Hippocampal formation (tissue), 2 donors: Measurements from ENCODE around the gene NUP214.

Experiments
- DNase-seq, 2 donors: peaks; one replicate each; lab custom pipeline; 2025; lab: John Stamatoyannopoulos, UW

NUP214 gene

GRCh38 chr9:131125288-131126058 is at the start of gene NUP214:
Gene NUP214 (plus strand): TSS chr9:131125586. CDS start chr9:131125705, 119 bp downstream.
- peak; percentile 94 to 99 for DNase-seq

DNA sequence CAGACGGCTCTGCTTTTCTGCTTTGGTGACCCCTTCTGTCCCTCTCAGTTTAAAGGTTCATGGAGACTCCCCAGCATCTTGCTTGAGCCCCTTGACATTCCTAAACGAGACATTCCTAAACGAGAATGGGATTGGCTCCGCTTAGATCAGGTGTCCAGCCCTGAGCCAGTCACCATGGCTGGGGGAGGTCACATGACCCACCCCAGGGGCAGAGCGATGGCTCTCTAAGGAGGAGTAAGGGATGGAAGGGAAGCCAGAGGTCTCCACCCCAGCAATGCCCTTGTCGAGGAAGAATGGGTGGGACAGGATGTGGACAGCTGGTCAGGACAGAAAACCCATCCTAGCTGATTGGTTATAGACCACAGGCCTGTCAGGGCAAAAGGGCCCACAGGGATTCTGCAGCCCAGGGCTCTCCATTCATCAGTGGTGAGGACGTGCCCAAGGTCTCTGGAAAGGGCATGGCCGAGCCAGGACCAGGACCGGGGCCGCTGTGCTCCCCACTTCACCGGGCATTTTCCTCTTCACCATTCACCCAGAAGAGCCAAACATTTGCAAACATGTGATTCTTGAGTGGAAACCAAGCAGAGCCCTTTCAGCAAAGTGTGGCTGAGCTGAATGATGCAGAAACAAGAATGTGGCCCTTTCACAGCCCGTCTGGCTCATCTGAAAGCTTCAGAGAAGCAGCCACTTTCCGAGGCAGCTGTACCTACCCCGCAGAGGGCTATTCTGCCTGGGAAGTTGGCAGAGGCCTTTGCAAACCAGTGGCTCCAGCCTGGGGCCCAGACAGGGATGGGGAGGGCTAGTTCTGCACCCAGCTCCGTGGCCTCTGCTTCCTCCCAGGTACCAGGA is 48.8 kb upstream of the NUP214 start:
- no peak for DNase-seq

DNA sequence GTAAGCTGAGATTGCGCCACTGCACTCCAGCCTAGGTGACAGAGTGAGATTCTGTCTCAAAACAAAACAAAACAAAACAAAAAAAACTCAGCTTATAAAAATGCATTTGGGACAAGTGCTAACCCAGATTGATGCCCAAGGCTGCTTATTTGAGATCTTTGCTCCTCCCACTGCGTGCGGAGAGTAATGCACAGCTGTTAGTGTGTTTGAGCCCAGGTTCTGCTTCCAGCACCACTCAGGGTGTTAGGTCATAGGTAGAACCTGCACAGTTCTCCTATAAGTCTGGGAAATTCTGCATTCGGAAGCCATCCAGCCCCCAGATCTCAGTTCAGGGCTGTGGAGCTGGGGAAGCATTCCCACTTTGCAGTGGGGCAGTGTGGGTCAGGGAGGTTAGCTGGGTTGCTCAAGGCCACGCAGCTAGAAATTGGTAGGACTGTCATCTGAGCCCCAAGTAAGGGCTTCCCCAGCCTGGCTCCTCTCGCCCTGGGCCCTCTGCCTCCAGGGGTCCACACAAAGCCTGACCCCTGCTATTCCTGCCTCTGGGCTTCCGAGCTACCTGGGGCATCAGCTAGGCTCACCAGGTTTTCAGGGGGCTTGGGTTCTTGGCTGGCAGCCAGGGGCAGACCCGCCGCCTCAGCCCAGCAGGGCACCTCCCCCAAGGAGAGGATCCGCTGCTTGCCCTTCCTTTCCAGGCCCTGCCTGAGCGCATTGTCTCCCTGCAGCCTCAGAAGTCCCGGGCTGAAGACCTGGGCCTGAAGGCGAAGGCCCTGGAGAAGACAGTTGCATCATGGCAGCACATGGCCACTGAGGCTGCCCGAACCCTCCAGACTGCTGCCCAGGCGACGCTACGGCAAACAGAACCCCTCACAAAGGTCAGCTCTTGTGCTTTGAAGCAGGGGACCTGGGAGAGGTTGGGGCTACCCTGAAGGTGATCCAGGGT is 46.7 kb upstream of the NUP214 start:
- DNase-seq, result no peak

DNA sequence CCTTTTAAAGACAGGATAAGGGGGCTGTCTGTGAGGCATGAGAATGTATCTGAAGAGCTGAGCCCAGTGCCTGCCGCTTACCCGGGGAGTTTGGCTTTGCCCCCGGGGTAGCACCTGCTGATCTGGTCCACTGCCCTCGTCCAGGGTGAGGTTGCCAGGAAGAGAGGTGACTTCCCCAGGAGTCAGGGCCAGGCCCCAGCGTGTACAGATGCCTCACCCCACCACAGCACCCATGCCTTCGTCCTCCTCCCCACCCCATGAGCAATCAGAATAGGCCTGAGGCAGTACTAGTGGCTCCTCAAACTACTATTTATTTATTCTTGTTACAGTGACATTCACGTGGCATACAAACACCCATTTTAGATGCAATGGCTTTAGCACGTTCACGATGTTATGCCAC is 44.8 kb upstream of the NUP214 start:
- no peak for DNase-seq

- no peak for DNase-seq
These were observed 43.5 kb upstream of the NUP214 start for GRCh38 chr9:131081868-131082267.

DNA sequence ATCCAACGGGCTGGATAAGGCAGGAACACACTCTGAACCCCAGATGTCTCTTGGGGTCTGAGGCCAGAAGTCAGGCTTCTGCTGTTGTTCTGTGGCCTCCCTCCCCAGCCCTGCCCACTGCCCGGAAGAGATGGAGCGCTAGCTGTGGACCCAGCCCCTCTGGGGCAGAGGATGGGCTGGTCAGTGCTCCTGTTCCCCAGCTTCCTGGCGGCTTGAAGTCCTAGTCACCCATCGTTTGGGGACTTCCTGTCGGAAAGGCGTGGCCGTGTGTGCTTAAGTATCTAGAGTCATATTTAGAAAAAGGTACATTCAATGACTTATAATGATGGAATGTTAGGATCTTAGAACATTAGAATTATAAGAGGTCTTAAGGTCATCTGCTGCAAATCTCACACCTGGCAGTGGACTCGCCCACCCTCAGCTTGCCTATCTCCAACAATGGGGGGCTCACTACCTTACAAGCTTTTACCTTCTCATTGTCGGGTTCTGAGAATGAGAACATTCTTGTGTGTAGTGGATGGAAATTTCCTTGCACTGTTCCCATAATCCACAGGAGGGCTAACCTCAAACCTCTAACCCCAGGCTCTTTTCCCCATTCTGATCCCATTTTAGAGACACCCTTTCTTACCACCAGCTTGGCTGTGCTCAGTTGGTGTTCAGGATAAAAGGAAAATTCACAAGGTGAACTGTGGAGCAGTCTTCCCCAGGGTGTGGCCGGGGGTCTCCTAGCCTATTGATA is 42.4 kb upstream of the NUP214 start:
- no peak for DNase-seq

GRCh38 chr9:131084661-131085369 is 40.6 kb upstream of the NUP214 start:
- no peak for DNase-seq

DNA sequence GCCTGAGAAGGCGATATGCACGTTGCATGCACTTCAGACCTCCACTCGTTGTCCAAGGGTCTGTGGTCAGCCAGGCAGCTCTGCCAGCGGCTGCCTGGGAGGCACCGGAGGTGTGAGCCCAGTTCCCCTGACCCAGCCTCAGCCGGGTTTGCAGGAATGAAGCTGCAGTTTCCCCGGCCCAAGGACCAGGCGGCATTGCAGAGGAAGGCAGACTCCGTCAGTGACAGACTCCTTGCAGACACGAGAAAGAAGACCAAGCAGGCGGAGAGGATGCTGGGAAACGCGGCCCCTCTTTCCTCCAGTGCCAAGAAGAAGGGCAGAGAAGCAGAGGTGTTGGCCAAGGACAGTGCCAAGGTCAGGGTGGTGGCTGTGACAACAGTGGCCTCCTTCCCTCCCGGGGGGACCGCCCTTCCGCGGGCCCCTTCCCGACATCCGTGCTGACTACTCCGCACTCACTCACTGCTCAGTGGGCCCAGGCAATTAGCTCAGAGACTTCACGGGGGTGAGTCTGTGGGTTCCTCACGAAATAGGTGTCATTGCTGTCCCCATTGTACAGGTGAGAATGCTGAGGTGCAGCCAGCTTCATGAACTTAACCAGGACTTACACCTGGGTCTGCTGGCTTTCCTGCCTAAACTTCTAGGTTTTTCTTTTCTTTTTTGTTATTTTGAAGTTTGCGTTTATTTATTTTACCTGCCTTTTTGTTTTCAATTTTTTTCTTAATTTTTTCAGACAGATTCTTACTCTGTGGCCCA is 39.8 kb upstream of the NUP214 start:
- no peak for DNase-seq

DNA sequence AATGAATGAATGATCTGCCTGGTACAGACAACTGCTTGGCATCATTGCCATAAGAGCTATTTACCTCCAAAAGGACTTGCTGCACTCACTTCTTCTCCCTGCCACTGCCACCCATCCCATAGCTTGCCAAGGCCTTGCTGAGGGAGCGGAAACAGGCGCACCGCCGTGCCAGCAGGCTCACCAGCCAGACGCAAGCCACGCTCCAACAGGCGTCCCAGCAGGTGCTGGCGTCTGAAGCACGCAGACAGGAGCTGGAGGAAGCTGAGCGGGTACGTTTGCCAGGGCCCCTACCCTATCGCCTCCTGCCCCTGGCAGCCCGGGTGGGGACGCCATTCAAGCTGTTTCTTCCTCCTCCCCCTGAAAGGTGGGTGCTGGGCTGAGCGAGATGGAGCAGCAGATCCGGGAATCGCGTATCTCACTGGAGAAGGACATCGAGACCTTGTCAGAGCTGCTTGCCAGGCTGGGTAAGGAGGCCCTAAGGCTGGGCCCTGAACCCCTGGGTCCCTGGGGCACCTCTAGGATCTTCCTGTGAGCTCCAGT is 38.0 kb upstream of the NUP214 start:
- no peak for DNase-seq

GRCh38 chr9:131090025-131090787 is 35.2 kb upstream of the NUP214 start:
- no peak for DNase-seq

- DNase-seq, result no peak
These were observed 33.9 kb upstream of the NUP214 start for GRCh38 chr9:131091352-131091992.

- no peak for DNase-seq
These were observed 33.4 kb upstream of the NUP214 start for GRCh38 chr9:131092030-131092429.

GRCh38 chr9:131092548-131093440 is 32.6 kb upstream of the NUP214 start:
- DNase-seq, result no peak

DNA sequence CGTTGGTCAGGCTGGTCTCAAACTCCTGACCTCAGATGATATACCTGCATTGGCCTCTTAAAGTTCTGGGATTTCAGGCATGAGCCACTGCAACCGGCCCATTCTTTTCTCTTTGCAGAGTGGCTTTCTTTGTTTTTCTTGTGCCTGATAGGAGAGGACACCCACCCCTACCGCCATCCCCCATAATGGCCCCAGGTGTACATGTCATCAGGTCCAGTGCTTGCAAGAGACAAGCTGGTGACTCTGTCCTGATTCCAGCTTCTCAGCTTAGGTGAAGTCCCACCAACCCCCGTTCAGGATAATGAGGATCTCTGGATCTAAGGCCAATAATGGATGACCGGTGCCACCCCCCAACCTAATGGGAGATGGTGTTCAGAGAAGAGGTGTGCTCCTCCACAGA is 31.4 kb upstream of the NUP214 start:
- no peak for DNase-seq

DNA sequence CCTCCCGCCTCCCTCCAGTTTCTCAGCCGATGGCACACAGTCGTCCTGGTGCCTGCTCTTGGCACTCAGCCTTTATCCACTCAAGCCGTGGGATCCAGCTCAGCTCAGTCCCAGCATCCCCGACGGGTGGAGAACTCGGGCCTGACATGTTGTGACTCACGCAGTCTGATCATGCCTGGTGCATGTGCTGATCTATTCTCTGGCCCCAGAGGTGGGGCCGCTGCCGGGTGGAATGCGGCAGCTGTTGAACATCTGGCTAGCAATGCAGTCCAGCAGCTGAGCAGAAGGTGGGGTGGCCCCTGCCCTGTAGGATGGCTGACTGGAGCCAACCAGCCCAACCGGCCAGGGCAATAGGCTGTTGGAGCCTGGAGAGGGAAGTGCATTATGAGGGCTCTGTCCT is 30.8 kb upstream of the NUP214 start:
- DNase-seq, result no peak

- DNase-seq, result no peak
These were observed 29.6 kb upstream of the NUP214 start for GRCh38 chr9:131095666-131096268.
